ENCODE measurements around the gene OPA3.

DNA sequence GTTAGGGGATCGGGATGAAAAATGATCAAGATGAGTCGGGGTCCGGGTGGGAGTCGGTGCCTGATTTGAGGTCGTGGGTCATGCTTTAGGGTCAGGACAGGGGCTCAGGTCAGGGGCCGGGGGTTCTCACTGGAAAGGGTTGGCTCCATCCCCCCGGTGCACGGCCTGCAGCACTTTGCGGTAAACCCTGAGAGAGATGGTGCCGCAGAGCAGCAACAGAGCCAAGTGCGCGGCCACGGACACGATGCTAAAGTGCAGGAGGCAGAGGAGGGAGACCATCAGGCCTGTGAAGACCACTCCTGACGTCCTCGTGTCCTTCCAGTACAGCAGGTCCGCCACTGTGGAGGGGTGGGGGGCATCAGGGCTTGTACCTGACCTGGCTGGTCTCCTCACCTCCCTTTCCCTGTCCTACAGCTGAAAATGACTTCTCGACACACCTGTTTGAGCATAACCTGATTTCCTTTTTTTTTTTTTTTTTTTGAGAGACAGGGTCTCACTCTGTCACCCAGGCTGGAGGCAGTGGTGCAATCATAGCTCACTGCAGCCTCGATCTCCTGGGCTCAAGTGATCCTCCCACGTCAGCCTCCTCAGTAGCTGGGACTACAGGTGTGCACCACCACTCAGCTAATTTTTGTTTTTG is 95.3 kb downstream of the OPA3 start:
- TF ChIP-seq EZH2phosphoT487 (IDR thresholded peaks at IDR 0.05; ENCODE audit: insufficient read depth, low read depth) (no peak), EZH2 (IDR thresholded peaks at IDR 0.05; ENCODE audit: insufficient read depth, poor library complexity, severe bottlenecking) (no peak)
